Transverse colon (tissue), 3 donors: ENCODE results near the gene C11orf97.

Experiments used
- CTCF ChIP-seq, 5 experiments: fragments of 200-600 bp in 3 of 5; fragments of 450-650 bp in 2 of 5; sonication (generic) in 3 of 5; IDR thresholded peaks; 1 replicate in 2 of 5; 2 replicates in 3 of 5; pipeline ENCODE4 v1.5.1; 2016 to 2017; ENCODE audit warnings: antibody characterized with exemption in 5 of 5, inconsistent platforms in 3 of 5, mild to moderate bottlenecking in 2 of 5, moderate library complexity in 1 of 5
- EP300 ChIP-seq: sonication (generic); formaldehyde crosslinking; IDR thresholded peaks from one replicate; pipeline ENCODE4 v1.6.1; 2017; ENCODE audit warnings: antibody characterized with exemption, low read depth
- POLR2A ChIP-seq: fragments of 450-650 bp; IDR thresholded peaks from one replicate; pipeline ENCODE4 v1.6.1; 2016; ENCODE audit warnings: antibody characterized with exemption, mild to moderate bottlenecking, moderate library complexity

DNA sequence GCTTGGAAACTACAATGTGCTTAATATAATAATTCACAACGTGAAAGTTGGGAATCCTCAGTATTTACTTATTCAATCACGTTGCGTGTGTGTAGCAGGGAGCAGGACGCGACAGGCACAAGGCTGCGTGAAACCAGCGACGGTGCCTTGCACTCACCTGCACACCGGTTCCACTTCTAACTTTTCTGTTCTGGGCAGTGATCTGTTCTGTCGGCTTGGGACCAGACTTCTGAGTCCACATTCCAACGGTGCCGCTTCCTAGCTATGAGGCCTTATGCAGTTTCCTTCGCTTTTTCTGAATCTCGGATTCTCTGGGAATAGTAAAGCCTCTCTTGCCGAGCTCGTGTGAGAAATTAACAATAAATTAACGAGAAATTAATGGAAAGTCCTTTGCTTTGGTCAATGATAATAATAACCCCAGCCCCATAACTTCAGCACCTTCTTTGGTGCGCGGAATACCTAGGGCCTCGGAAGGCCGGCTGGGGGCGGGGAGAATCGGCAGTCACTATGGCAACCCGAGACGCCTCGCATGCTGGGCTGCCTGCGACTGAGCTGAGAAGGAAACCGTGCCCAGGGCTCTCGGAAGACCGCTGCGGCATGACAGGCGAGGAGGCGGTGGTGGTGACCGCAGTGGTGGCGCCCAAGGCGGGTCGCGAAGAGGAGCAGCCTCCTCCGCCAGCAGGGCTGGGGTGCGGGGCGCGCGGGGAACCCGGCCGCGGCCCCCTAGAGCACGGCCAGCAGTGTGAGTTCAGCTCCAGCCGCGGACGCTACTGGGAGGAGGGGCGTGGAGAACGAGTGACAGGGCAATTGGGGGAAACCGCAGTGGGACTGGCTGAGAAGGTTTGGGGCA is at the start of gene C11orf97:
- TF ChIP-seq EP300, result no peak
- no peak for TF ChIP-seq CTCF (IDR thresholded peaks at IDR 0.05)
- TF ChIP-seq POLR2A, result no peak
